ENCODE data around the gene SLC19A2.
"Not testable (repeated sequence)": the region's sequence is repeated elsewhere in the genome, so short reads cannot be mapped to it uniquely, and the experiment has no call there.

Gene SLC19A2, protein sequence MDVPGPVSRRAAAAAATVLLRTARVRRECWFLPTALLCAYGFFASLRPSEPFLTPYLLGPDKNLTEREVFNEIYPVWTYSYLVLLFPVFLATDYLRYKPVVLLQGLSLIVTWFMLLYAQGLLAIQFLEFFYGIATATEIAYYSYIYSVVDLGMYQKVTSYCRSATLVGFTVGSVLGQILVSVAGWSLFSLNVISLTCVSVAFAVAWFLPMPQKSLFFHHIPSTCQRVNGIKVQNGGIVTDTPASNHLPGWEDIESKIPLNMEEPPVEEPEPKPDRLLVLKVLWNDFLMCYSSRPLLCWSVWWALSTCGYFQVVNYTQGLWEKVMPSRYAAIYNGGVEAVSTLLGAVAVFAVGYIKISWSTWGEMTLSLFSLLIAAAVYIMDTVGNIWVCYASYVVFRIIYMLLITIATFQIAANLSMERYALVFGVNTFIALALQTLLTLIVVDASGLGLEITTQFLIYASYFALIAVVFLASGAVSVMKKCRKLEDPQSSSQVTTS

DNA sequence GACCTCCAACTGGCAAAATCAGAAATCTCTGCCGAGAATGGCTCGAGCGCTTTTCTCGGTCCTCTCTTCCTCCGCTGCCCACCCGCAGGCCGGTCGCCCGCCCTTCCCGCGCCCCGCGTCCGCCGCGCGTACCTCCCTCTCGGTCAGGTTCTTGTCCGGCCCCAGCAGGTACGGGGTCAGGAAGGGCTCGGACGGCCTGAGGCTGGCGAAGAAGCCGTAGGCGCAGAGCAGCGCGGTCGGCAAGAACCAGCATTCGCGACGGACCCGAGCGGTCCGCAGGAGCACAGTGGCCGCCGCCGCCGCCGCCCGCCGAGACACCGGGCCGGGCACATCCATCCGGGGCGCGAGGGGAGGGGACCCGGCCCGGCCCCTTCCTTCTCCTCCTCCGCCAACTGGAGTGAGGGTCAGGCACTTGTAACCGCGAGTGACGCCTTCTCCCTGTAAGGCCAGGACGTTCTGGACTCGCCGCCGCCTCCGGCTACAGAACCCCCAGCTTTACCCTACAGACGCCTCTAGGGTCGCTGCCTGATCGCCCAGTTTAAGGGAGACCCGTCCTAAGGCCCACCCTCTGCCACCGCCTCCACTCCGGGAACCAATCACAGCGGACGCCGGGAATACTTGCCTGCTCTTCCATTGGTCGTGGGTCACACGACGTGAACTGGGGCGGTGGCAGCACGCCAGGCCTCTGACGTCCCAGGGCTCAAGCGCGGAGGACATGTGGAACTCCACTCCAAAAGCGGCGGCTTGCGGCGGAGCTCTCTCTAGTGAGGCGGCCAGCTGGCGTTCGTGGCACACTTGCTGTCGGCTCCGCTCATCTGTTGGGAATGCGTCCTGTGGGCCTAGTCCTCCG lies at the start of gene SLC19A2:
Gene SLC19A2 (minus strand): TSS at position 514 of the 850 bp plus-strand sequence. CDS start 178 bp downstream, at position 336.
- DNase-seq (ENCODE audit: low read depth in 1 of 2, low spot score in 1 of 2), result peak; percentile 78 to 84

DNA sequence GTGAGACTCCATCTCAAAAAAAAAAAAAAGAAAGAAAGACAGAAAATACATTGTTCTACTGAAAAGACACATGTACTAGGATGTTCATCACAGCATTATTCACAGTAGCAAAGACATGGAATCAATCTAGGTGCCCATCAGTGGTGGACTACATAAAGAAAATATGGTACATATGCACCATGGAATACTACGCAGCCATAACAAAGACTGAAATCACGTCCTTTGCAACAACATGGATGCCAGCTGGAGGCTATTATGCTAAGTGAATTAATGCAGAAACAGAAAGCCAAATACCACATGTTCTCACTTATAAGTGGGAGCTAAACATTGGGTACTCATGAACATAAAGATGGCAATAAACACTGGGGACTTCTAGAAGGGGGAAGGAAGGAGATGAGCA lies 48.9 kb upstream of the SLC19A2 start:
- no peak for DNase-seq (ENCODE audit: low read depth in 1 of 2, low spot score in 1 of 2)

DNA sequence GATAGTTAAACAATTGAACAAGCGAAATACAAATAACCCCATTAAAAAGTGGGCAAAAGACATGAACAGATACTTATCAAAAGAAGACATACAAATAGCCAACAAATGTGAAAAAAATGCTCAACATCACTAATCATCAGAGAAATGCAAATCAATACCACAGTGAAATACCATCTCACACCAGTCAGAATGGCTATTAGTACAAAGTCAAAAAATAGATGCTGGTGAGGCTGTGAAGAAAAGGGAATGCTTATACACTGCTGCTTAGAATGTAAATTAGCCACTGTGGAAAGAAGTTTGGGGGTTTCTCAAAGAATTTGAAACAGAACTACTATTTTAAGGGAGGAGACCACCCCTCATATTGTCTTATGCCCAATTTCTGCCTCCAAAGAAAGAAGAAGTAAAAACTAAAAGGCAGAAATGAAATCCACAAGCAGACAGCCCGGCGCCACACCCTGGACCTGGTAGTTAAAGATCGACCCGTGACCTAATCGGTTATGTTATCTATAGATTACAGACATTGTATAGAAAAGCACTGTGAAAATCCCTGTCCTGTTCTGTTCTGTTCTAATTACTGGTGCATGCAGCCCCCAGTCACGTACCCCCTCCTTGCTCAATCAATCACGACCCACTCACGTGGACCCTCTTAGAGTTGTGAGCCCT lies 47.9 kb upstream of the SLC19A2 start:
- not testable (repeated sequence) for DNase-seq (ENCODE audit: low read depth in 1 of 2, low spot score in 1 of 2)

DNA sequence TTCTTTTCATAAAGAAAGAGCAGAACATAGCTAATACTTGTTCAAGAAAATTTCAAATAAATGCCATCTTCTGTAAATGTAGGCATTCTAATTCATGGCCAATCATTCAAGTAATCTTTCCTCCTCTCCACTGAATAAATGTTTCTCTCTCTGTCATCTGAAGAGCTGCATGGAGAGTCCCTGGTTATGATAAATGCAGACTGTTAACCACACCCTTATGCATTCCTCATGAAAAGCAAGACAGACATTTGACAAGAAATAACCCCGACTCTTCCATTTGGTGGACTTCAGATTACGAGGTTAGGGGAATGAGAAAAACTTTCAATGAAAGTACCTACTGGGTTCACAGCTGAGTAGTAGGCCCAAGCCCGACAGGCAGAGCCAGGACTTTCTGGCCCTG lies 44.7 kb upstream of the SLC19A2 start:
- no peak for DNase-seq (ENCODE audit: low read depth in 1 of 2, low spot score in 1 of 2)

DNA sequence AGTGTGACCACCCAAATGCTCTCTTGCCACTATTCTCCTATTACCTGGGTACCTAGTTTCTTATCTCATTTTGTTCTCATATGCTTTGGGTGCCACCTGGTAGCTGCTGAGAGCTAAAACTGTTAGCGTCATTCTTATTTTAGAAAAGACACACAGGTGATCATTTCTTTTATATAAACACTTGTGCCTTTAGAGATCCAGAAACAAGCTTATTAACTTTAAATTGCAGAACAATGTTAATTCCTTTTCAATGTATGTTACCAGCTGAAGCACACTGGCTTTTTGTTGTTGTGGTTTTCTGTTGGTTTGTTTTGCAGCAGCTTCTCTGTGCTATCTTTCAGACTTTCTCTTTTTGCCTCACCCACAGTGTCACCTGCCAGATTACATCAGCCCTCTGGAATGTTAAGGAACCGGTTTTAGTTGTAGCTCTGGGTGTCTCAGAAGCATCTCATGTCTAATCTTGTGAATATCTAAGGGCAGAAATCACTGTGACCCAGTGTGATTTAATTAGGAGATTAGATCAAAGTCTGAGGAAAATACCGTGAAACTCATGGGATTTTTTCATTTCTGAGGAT lies 43.4 kb upstream of the SLC19A2 start:
- no peak for DNase-seq (ENCODE audit: low read depth in 1 of 2, low spot score in 1 of 2)

DNA sequence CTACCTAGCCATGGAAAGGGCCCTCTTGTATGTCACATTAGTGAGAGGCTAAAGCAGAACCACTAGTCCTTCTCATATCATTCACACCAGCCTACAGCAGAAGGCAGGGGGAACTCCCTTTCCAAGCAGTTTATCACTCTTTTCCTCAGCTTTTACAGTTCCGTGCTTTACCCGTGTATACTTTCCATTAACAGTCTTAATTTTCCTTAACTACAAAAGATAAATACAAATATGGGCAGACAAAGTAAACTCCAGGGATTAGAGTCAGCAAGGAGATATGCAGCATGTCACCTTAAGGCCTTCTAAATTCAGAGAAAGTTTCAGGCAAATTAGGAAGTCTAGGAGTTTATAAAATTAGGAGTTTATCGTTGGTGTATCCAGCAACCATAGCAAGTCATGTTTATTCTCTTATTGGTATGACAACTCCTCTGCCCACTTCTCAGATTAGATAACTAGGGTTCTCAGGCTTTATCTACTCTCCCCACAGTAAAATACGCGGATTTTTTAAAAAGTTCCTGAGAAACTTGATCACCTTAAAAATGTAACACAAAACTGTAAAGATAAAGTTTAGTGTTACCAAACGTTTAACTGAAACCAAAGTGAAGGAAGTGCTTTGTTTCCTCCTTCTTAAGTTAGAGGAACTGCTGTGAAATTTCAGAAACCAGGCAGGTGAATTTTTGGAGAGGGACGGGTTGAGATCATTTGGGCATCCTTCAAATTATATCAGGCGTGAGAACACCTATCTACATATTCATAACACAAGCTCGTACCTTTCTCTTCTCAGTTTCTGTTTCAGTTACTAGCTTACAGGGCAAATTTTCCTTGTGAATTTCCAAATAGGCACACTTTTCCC lies 42.7 kb upstream of the SLC19A2 start:
- no peak for DNase-seq (ENCODE audit: low read depth in 1 of 2, low spot score in 1 of 2)

DNA sequence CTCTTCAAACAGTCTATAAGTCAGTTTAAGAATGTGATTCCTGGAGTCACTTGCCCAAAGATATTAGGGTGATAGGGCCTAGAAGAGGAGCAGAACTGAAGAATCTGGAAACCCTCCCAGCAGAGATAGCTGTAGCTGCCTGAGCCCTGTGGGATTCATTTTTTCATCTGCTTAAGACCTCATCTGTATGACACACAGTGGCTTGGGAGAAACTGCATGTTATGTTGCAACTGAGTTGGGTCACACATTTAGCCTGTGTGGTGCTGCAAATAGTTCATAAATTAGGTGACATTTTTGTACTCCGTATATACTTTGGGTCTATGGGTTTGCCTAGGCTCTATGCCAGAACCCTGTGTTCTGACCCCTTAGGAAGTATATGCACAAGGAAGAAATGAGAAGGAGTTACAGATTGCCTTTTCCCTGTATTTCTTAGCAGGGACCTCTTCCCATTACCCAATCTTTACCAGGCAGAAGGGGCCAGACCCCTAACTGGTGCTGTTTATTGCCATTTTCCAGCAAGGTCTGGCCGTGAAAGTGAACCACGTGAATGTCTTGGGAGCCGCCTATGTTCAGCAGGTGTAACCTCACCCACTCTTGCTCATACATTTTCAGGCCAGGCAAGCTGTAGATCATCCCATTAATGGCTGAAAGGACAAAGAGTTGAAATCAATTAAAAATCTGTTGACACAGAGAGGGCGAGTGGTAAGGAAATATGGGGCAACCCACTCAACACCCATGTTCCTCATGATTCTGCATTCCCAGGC lies 41.9 kb upstream of the SLC19A2 start:
- no peak for DNase-seq (ENCODE audit: low read depth in 1 of 2, low spot score in 1 of 2)

DNA sequence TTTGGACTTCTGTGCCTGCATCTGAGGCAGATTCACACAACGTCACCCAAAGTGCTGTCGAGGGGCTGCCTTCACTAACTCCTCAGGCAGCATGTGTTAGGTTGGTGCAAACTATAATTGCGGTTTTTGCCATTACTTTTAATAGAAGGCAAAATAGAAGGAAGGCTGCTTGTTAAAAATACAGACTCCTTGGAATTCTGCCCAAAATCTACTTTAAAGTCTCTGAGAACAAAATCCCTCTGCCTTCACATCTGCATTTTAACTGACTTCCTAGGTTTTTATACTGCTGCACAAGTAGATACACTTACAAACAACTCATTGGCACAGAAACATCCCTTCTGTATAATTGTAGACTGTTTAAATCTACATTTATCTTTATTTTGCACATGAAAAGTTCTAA lies 41.3 kb upstream of the SLC19A2 start:
- DNase-seq (ENCODE audit: low read depth in 1 of 2, low spot score in 1 of 2), result no peak

DNA sequence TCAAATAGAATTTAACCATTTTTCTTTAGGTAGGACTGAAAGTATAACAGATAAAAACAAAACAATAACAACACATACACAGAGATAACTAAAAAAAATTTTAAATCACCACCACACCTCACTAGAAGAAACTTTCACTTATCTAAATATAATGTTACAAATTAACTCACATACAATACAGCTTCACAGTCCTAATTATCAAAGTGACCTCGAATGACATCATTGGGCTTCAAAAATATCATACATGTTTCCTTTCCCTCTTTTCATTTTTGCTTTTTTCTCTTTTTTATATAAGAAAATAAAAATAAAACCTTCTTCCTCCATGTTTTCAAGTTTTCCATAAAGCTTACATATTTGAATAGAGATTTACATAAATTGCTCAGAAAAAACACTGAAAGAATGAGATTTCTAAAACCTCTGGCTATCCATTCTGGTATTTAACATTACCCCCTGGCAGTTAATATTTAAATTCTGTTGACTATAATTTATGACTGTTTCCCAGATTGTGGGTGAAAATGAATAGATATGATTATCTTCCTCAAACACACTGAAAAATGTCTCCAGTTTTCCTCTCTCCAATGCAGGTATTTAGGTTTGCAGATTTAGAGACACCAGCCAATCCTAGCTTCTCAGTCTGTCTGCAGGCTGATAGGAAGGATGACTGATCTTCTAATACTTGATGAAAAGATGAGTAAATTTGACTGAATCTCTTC lies 40.5 kb upstream of the SLC19A2 start:
- no peak for DNase-seq (ENCODE audit: low read depth in 1 of 2, low spot score in 1 of 2)

DNA sequence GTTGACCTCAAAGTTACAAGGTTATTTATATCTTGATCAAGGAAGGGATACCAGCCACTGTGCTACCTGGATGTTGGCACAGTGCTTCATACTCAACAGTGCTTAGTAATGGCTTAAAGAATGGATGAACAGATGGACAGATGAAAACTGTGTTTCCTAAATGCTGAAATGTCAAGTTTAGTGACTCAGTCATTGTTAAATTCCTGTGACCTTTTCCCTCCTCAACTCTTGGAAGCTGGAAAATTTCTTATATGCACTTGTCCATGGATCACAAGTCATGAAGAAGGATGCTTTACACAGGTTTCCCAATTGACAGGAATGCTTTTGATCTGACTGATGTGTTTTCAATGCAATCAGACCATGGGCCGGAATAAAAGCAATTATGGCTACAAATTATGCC lies 39.6 kb upstream of the SLC19A2 start:
- DNase-seq (ENCODE audit: low read depth in 1 of 2, low spot score in 1 of 2), result no peak

DNA sequence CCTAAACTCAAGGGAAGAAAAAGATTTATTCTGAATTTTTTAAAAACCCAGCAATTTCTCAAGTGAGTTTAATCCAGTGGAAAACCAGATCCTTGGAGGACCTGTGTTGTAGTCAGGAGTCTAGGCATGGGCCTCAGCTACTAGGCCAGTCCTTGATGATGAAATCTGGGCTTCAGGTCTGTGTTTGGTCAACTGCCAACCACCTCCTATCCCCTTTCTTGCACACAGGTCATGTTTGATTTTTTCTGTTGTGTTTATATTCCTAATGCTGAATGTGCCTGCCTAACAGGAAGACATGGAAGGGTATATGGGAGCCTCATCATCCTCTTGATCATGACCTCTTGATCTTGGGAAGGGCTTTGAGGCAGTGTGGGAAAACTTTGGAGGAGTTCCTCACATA lies 38.2 kb upstream of the SLC19A2 start:
- DNase-seq (ENCODE audit: low read depth in 1 of 2, low spot score in 1 of 2), result no peak

DNA sequence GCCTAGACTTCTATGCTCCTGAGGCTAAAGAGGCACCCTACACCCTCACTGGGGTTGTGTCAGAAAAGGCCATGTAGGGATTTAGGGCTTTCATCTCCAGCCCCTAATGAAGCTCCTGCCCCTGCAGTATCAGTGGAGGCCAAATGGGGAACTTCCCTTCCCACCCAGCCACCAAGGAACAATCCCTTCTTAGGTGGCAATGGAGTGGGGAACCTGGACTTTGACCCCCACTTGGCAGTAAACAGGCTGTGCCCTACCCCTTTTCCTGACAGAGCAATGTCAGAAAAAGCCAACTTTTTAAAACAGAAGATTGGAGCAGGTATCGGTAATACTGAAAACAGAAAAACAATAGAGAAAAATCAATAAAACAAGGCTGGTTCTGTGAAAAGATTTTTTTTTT lies 35.5 kb upstream of the SLC19A2 start:
- DNase-seq (ENCODE audit: low read depth in 1 of 2, low spot score in 1 of 2), result no peak

DNA sequence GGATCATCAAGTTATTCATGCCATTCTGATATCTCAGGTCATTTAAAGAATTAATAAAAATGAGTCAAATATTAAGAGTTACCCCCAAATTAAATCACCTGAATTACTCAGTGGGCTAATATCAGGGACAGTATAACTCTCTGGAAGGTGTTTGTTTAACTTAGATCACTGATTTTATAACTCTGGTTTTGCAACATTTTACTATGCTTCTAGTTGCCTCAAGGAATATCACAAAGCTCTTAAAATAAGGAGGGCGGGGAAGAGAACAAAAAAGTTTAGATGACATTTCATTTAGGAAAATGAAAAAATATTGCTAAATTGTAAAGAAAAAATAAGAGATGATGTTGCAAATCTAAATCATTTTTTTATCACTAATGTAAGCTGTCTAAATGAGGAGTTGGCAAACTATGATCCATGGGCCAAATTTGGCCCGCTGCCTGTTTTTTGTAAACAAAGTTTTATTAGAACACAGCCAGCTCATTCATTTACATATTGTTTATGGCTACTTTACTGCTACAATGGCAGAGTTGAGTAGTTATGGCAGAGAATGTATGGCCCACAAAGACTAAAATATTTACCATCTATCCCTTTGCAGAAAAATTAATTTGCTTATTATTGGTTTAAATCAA lies 31.9 kb upstream of the SLC19A2 start:
- DNase-seq (ENCODE audit: low read depth in 1 of 2, low spot score in 1 of 2), result no peak

DNA sequence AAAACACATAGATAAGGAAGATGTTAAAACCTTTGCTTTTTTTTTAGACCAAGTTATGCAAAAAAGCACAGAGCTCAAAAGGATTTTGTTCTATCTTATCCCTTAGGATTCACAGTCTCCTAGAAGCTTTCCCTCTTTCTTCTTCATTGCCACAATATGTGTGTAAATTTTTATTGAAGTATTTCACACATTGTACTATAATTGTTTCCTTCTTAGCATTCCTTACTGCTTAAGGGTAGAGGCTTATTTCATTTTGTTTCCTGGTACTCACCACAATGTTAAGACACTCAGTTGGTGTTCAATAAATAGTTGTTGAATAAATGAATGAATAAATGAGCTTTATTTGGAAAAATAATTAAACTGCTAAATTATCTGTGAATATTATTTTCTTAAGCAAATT lies 29.9 kb upstream of the SLC19A2 start:
- DNase-seq (ENCODE audit: low read depth in 1 of 2, low spot score in 1 of 2), result no peak

DNA sequence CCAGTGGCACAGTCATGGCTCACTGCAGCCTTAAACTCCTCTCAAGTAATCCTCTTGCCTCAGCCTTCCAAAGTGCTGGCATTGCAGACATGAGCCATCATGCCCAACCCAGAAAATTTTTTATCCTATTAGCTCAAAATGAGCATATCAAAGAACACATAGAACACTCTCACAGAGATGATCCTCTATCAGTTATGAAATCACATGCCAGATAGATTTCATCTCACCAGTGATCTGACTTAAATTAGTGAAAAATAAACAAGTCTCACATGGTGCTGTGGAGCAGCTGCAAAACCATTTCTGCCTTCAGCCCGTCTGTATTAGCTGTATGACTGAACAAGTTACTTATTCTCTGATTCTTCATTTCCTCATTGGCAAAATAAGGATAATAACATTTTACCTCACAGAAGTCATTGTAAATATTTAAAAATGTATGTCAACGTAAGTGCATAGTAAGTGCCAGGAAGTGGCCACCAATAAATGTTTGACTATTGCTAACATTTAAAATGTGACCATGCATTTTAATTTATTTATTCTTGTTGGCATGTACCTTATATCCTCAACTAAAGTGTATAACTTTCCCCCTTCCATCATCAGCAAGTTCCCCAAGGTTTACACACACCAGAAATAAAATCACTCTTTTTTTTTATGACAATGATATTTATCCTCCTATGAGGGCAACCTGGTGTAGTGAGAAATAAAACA lies 29.0 kb upstream of the SLC19A2 start:
- DNase-seq (ENCODE audit: low read depth in 1 of 2, low spot score in 1 of 2), result no peak

DNA sequence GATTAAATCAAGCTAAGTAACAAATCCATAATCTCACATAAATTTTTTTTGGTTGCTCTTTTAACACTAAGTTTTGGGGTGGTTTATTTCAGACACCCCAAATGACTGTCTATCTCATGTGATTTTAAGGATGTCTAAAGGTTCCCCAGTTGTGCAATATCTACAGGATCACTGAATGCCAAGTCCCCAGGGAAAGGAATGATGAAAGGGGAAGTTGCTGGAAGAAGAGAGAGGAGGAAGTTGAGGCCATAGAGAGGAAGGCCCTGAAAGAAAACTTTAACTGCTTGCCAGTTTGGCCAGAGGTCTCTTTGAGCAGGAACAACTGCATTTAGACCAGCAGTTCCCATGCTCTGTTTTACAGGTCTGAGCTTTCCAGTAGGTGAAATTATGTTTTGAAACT lies 27.5 kb upstream of the SLC19A2 start:
- DNase-seq (ENCODE audit: low read depth in 1 of 2, low spot score in 1 of 2), result no peak

DNA sequence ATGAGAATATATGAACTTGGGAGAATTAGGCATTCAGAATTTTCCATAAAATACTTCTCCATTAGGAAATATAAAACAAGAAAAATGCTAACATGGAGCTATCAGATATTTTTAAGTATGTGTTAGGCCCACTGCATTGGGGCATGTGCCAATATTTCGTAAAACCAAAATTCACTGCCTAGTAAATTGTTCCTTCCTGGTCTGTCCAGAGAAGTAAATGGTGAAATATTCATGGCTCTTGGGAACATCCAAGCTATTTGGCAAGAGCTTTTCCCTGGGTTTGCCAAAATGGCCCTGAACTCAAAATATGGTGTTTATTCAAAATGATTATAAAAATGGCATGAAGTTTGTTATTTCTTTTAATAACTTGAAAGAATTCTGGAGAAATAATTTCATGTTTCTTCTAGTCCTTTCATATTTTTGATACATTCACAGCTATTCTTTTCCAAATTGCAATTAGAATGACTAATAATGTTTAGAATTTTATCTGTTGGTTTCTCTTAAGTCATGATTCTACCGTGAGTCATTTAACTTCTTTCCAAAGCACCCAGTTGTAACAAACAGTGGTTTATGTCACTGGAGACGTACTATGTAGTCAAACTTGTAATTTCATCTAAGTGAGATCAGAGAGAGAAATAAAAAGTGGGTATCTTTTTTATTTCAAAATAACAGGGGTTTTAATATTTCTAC lies 25.7 kb upstream of the SLC19A2 start:
- no peak for DNase-seq (ENCODE audit: low read depth in 1 of 2, low spot score in 1 of 2)

Data from activated T-helper 1 cell treated with anti-CD3 and anti-CD28 coated beads, Interleukin-2, amount 50 U/mL, for 16 hours (primary cell).